Upper lobe of right lung (tissue), 1 donor: ENCODE measurements around the gene TEKTIP1. TPM values are rescaled to one million over a fixed set of nuclear protein-coding genes. Genes with fewer than 3 reads are reported as not detected.
A peak's percentile ranks its signal among the peaks of the same experiment; 100 is the strongest.

ENCODE experiments used
- ATAC-seq: fragments of 200-7000 bp; cut with Tn5 transposase; one replicate; pipeline ENCODE4 v1.9.1; 2020; ENCODE audit warnings: mild to moderate bottlenecking, moderate library complexity
- DNase-seq: peaks from one replicate; pipeline ENCODE4 v3.0.0-alpha.2; 2020
- H3K27ac ChIP-seq: fragments of 200-600 bp; one replicate; pipeline ENCODE4 v1.8.0; 2022
- H3K27me3 ChIP-seq: fragments of 200-600 bp; one replicate; pipeline ENCODE4 v1.8.0; 2022; ENCODE audit warnings: mild to moderate bottlenecking
- H3K36me3 ChIP-seq: fragments of 200-600 bp; one replicate; pipeline ENCODE4 v1.8.0; 2022
- H3K4me1 ChIP-seq: fragments of 200-600 bp; one replicate; pipeline ENCODE4 v1.8.0; 2022
- H3K4me3 ChIP-seq: fragments of 200-600 bp; one replicate; pipeline ENCODE4 v1.8.0; 2022; ENCODE audit warnings: mild to moderate bottlenecking
- H3K9me3 ChIP-seq: fragments of 200-600 bp; one replicate; pipeline ENCODE4 v1.8.0; 2022
- CTCF ChIP-seq: fragments of 200-600 bp; IDR thresholded peaks from one replicate; pipeline ENCODE4 v1.8.0; 2022; ENCODE audit warnings: antibody characterized with exemption
- intact Hi-C: fragments of 100-400 bp; cut with DNase I; formaldehyde crosslinking; loops from one replicate; pipeline ENCODE4 v1.11.0; 2022
- total RNA-seq: library from RNA; stranded (reverse); fragmentation: NEBNext Ultra II Directional; extraction: Animal tissue kit (Norgen Biotek cat#: 25700); gene quantifications from one replicate; pipeline ENCODE4 v1.2.1, GENCODE V29; 2021
- donor health status: DM: no; HTN: yes; CAD: no; lungs with severe emphysema.

TEKTIP1 gene
- total RNA-seq, 1 donor from 2014 or later = 3.2 TPM

GRCh38 chr19:3586127-3586626 is 47.2 kb downstream of the TEKTIP1 start:
- DNase-seq (no peak), ATAC-seq (peak; percentile 37)
- intact Hi-C loops = loop anchor here (5.0 kb wide), 1 partner anchor 36 kb away; no protein-coding TSS in a partner anchor

DNA sequence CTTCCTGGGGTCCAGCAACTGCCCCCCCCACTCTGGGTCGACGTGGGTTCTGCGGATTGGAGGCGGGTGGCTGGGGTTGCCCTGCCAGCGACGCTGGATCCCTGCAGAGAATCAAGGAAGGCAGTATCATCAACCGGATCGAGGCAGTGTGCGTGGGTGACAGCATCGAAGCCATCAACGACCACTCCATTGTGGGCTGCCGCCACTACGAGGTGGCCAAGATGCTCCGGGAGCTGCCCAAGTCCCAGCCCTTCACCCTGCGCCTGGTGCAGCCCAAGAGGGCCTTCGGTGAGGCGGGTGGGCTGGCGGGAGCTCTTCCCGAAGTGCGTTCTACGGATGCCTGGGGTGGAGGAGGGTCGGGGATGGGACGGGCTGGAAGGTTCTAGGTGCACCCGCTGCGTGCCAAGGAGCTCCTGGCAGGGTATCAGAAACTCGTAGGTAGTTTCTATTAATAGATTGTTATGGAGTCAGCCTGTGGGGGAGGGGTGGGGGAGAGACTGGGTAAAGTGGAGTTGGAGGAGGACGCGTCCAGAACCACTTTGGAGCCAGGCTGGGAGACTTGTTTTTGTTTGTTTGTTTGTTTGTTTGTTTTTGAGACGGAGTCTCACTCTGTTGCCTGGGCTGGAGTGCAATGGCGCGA is 47.9 kb downstream of the TEKTIP1 start:
- no peaks in the 10 kb centered on the region for H3K36me3 ChIP-seq
- TF ChIP-seq CTCF = no peak
- peaks cover 3% of the 10 kb centered on the region for H3K4me1 ChIP-seq
- no peak overlapping the region for H3K4me3 ChIP-seq
- ATAC-seq (peak; percentile 52), DNase-seq (no peak)
- intact Hi-C loops = loop anchor here (5.0 kb wide), 1 partner anchor 35 kb away; no protein-coding TSS in a partner anchor
- H3K27ac ChIP-seq = no peak overlapping the region
- H3K9me3 ChIP-seq = no peaks in the 10 kb centered on the region
- H3K27me3 ChIP-seq = peaks cover 19% of the 10 kb centered on the region

More at GRCh38 chr19:3586127-3586626, 47.2 kb downstream of the TEKTIP1 start:
- Histone ChIP-seq H3K4me3 (peak overlapping the region; percentile 47), H3K27me3 (peaks cover 19% of the 10 kb centered on the region), H3K9me3 (no peaks in the 10 kb centered on the region), H3K4me1 (peaks cover 3% of the 10 kb centered on the region), H3K36me3 (no peaks in the 10 kb centered on the region), H3K27ac (no peak overlapping the region)
- peak; percentile 59 for TF ChIP-seq CTCF

DNA sequence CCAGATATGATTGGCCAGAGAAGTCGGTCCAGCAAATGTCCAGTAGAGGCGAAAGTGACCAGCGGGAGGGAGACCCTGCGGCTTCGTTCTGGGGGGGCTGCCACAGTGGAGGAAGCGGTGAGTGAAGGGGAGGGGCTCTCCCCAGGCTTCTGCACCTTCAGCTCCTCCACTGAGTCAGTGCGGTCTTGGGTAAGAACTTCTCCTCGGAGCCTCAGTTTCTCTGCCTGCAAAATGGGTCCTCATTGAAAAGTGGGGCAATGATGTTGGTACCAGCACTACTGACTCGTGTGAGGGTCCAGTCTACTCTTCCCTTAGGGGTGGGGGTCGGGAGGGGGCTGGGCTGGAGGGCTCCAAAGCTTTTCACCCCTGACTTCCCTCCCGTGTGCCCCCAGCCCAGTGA is 50.5 kb downstream of the TEKTIP1 start:
- H3K27me3 ChIP-seq = peaks cover 16% of the 10 kb centered on the region
- no peak overlapping the region for H3K27ac ChIP-seq
- DNase-seq (no peak), ATAC-seq (no peak)
- no peak for TF ChIP-seq CTCF
- intact Hi-C loops = loop anchor here (5.0 kb wide), 1 partner anchor 33 kb away; no protein-coding TSS in a partner anchor
- no peak overlapping the region for H3K4me3 ChIP-seq
- no peaks in the 10 kb centered on the region for H3K36me3 ChIP-seq
- no peaks in the 10 kb centered on the region for H3K9me3 ChIP-seq
- H3K4me1 ChIP-seq = peaks cover 3% of the 10 kb centered on the region

GRCh38 chr19:3589949-3590348 is 51.0 kb downstream of the TEKTIP1 start:
- peaks cover 3% of the 10 kb centered on the region for H3K4me1 ChIP-seq
- H3K4me3 ChIP-seq = no peak overlapping the region
- intact Hi-C loops = loop anchor here (5.0 kb wide), 1 partner anchor 32 kb away; no protein-coding TSS in a partner anchor
- H3K36me3 ChIP-seq = no peaks in the 10 kb centered on the region
- TF ChIP-seq CTCF = no peak
- H3K9me3 ChIP-seq = no peaks in the 10 kb centered on the region
- ATAC-seq (no peak), DNase-seq (no peak)
- no peak overlapping the region for H3K27ac ChIP-seq
- H3K27me3 ChIP-seq = peaks cover 11% of the 10 kb centered on the region

GRCh38 chr19:3590991-3591659 is 52.2 kb downstream of the TEKTIP1 start:
- no peak for TF ChIP-seq CTCF
- Histone ChIP-seq H3K27me3 (peaks cover 1% of the 10 kb centered on the region), H3K9me3 (no peaks in the 10 kb centered on the region), H3K36me3 (no peaks in the 10 kb centered on the region), H3K4me1 (no peaks in the 10 kb centered on the region), H3K4me3 (no peak overlapping the region), H3K27ac (no peak overlapping the region)
- intact Hi-C loops = no loop called here
- DNase-seq (no peak), ATAC-seq (no peak)
